ENCODE results near the gene TIMM22.

TIMM22 gene

DNA sequence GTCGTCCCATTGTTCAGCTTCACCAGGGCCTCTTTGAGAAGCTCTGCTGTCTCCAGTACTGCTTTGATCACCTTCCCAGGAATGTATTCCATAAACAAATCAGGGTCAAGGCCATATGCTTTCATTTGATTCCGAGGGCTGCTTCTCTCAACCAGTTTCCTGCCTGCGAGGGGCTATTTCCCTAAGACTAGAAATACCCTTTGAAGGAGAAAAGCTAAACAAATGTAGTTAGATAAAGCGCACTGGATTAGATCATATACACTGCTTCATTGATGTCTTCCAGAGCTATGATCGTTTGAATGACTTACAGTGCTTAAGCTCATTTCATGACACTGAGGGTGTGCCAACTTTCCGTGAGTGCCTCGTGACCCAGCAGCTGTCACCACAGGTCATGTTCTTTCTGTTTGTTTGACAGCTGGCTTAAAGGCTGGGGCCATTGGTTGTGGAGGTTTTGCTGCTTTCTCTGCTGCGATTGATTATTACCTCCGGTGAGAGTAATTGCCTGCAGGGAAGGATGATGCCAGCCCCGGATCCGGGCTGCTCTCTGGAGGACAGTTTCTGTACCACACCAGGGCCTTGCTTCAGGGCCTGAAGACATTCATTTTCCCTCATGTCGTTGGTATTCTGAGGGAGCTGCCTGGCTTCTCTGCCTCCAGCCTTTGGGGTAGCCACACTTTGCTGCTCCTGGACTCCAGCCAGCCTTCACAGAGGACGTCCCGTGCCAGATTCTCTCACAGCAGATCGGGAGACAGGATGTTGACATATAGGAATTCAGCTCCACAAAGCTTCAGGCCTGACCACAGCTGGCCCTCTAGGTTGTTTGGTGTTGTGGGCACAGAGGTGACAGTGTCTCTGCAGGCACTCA lies 3.9 kb downstream of the TIMM22 start:
- in situ Hi-C loops (cut with MboI; ENCODE audit: low sequenced_read_pairs), result no loop called here

GRCh38 chr17:1001640-1002411 lies 4.9 kb downstream of the TIMM22 start:
- in situ Hi-C loops (cut with MboI; ENCODE audit: low sequenced_read_pairs), result no loop called here

GRCh38 chr17:1002412-1002753 lies 5.5 kb downstream of the TIMM22 start:
- in situ Hi-C loops (cut with MboI; ENCODE audit: low sequenced_read_pairs), result no loop called here

GRCh38 chr17:1002771-1003555 lies 6.0 kb downstream of the TIMM22 start:
- in situ Hi-C loops (cut with MboI; ENCODE audit: low sequenced_read_pairs), result no loop called here

DNA sequence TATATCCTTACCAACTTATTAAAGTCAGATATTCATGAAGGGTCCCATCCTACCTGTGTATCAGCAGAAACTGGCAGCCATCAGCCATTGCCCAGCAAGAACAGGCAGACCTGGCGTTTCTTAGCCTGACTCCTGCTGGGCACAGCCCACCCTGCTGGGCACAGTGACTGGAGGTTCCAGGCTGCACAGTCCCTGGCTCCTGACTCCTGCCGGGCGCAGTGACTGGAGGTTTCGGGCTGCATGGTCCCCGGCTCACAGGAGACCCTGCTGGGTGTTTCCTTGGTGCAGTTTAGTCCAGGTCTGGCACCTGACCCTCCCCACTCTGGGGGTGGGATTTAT lies 6.7 kb downstream of the TIMM22 start:
- in situ Hi-C loops (cut with MboI; ENCODE audit: low sequenced_read_pairs), result no loop called here

- in situ Hi-C loops (cut with MboI; ENCODE audit: low sequenced_read_pairs), result no loop called here
Measured at GRCh38 chr17:1003972-1004768, 7.2 kb downstream of the TIMM22 start.

- in situ Hi-C loops (cut with MboI; ENCODE audit: low sequenced_read_pairs), result no loop called here
Measured at GRCh38 chr17:1004769-1005295, 7.9 kb downstream of the TIMM22 start.

- in situ Hi-C loops (cut with MboI; ENCODE audit: low sequenced_read_pairs), result no loop called here
Measured at GRCh38 chr17:1005361-1005946, 8.5 kb downstream of the TIMM22 start.

DNA sequence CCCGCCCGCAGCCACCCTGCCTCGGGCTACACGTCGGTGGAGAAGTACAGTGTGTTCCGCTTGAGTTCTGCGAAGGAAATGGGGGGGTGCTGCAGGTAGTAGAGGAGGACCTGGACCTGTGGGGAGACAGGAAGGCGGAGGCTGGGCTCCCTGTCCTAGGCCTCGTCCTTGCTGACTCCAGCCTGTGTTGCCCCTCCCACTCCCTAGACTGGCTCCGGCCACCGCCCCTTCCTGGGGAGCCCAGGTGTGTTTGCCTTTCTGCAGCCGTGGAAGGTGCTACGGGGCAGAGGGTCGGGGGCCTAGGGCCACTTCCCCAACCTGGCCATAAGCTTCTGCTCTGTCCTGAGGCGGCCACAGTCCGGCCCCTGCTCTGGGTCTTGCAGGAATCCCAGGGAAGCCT lies 9.1 kb downstream of the TIMM22 start:
- in situ Hi-C loops (cut with MboI; ENCODE audit: low sequenced_read_pairs), result no loop called here

- in situ Hi-C loops (cut with MboI; ENCODE audit: low sequenced_read_pairs), result no loop called here
Measured at GRCh38 chr17:1007310-1008007, 10.5 kb downstream of the TIMM22 start.

- in situ Hi-C loops (cut with MboI; ENCODE audit: low sequenced_read_pairs), result no loop called here
Measured at GRCh38 chr17:1008008-1008761, 11.3 kb downstream of the TIMM22 start.

DNA sequence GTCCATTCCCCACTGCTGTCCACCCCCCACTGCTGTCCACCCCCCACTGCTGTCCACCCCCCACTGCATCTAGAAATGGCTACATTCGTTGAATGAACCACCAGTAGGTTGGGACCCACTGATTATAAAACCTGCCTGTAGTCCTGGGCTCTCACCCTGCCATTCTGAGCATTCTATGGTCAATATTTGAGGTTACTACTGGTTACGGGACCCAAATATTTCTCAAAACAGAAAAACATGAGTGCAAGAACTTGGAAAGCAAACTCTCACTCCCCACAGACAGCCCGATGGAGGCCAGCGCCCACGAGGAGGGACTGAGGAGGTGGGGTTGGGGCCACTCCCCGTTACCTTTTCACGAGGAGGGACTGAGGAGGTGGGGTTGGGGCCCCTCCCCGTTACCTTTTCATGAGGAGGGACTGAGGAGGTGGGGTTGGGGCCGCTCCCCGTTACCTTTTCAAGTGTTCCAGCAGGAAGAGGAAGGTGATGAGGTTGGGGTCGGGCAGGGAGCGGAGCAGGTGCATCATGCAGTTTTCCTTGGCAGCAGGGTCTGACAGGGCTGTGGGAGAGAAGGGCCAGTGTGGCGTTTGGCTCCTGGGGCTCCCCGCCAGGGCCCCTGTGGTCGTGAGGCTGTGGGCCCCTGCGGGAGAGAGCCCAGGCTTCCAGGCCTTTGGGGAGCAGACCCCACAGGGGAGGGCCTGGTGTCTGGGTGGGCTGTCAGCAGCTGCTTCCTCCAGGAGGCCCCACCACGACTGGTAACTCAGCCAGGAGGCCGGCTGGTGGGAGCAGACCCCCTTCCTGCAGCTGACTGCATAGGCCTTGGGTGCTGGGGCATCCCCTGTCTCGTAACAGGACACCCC lies 12.5 kb downstream of the TIMM22 start:
- in situ Hi-C loops (cut with MboI; ENCODE audit: low sequenced_read_pairs), result no loop called here

DNA sequence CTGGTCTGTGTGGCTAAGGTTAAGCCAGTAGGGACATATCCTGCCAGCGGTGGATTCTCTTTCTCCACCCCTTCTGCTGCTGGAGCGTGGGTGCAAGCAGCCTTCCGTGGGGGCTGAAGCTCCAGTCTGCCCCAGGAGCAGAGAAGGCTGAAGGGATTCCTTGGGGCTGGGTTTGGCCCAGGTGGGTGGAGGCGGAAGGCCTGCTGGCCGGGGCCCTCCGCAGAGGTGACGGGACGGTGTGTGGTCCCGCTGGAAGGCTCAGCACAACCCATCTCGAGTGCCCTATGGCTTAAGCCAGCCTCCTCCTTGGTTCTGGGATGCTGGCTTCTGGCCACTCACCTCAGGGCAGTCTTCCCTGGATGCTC lies 13.1 kb downstream of the TIMM22 start:
- in situ Hi-C loops (cut with MboI; ENCODE audit: low sequenced_read_pairs), result no loop called here

- in situ Hi-C loops (cut with MboI; ENCODE audit: low sequenced_read_pairs), result no loop called here
Measured at GRCh38 chr17:1010586-1010985, 13.7 kb downstream of the TIMM22 start.

DNA sequence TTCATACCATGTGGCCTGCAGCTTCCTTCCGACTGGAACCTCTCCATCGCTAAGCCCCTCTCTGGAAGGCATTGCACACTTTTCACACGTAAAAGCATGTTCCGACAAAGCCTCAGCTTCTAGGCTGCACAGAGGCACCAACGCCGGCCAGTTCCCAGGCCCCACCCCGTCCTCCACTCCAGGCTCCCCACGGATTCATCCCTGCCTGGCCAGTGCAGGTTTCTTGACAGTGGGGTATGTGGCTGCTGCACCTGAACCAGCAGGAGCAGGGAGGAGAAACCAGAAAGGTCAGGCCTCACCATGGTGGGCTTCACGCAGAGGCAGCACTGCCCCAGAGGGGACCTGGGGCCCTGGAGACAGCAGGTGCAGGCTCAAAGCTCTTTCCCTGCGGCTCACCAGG lies 14.2 kb downstream of the TIMM22 start:
- in situ Hi-C loops (cut with MboI; ENCODE audit: low sequenced_read_pairs), result no loop called here

DNA sequence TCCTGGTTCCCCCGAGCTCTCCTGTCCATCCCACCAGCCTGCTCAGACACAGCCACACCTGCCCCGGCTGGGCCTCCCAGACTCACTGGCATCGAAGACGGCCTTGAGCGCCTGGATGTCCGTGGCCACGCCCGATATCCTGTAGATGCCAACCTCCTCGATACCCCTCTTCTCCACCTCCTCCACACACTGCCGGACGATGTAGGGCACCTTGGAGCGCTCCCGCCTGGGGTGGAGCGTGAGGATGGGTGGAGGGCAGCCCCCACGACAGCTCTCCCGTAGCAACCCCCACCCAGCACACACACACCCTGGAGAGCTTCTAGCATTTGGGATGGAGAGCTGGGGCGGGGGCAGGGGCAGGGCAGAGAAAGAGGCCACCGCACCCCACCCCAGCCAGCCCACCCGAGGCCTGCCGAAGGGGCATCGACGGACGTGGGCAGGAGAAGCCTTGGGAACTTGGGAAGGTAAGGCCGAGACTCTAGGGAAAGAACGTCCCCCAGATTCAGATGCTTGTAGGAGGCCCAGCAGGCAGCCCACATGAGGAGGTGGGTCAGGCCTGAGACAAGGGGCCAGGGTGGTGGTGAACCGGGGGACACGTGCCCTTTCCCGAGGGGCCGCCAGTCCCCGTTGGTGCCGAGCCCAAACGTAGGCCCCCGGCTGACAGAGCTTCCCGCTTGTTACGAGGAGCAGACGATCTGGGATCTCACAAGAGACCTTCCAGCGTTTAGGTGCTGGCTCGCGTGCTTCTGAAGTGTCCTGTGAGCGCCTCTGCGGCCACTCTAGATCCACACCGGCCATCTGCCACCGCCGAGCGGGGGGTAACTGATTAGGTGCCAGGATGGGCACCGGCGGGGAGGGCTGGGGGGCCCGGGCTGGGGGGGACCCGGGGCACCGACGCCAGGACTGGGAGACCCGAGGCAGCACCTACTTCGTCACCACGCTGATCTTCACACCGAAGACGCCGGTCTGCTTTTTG lies 15.1 kb downstream of the TIMM22 start:
- in situ Hi-C loops (cut with MboI; ENCODE audit: low sequenced_read_pairs), result no loop called here
